Right ventricle myocardium inferior (tissue), 1 donor: ENCODE data around the gene CCDC188. TPM values are rescaled to one million over a fixed set of nuclear protein-coding genes. Genes with fewer than 3 reads are reported as not detected.
A peak's percentile ranks its signal among the peaks of the same experiment; 100 is the strongest.

ENCODE experiments used
- ATAC-seq: fragments of 200-7000 bp; cut with Tn5 transposase; one replicate; pipeline ENCODE4 v1.9.1; 2020; ENCODE audit warnings: mild to moderate bottlenecking, moderate library complexity
- DNase-seq: peaks from one replicate; pipeline ENCODE4 v3.0.0; 2021; ENCODE audit errors: missing footprints
- intact Hi-C: fragments of 100-400 bp; cut with DNase I; formaldehyde crosslinking; loops from one replicate; pipeline ENCODE4 v1.11.0; 2022
- total RNA-seq: library from RNA; stranded (reverse); fragmentation: NEBNext Ultra II Directional; extraction: Animal tissue kit (Norgen Biotek cat#: 25700); gene quantifications from one replicate; pipeline ENCODE4 v1.2.1, GENCODE V29; 2021
- donor health status: DM: no; HTN: yes; CAD: no; lungs with severe emphysema.

Gene CCDC188
- total RNA-seq, 1 donor from 2014 or later: 0.32 TPM

GRCh38 chr22:20139391-20140106 lies 11.3 kb downstream of the CCDC188 start:
- DNase-seq: no peak
- no peak for ATAC-seq
- intact Hi-C loops: no loop called here

- ATAC-seq: peak; percentile 4
- intact Hi-C loops: no loop called here
- no peak for DNase-seq
These were observed 12.0 kb downstream of the CCDC188 start for GRCh38 chr22:20138868-20139267.

- intact Hi-C loops: no loop called here
- DNase-seq (no peak), ATAC-seq (peak; percentile 24)
These were observed 12.5 kb downstream of the CCDC188 start for GRCh38 chr22:20138417-20138738.

- no peak for DNase-seq
- intact Hi-C loops: no loop called here
- ATAC-seq: peak; percentile 73
These were observed 13.0 kb downstream of the CCDC188 start for GRCh38 chr22:20137671-20138416.

GRCh38 chr22:20137113-20137512 lies 13.7 kb downstream of the CCDC188 start:
- no peak for ATAC-seq
- intact Hi-C loops: no loop called here

GRCh38 chr22:20136603-20136873 lies 14.3 kb downstream of the CCDC188 start:
- intact Hi-C loops: no loop called here
- DNase-seq (no peak), ATAC-seq (no peak)

More at GRCh38 chr22:20137113-20137512, 13.7 kb downstream of the CCDC188 start:
- DNase-seq: no peak

- ATAC-seq (no peak), DNase-seq (no peak)
- intact Hi-C loops: no loop called here
These were observed 14.9 kb downstream of the CCDC188 start for GRCh38 chr22:20135806-20136602.

- DNase-seq (no peak), ATAC-seq (no peak)
- intact Hi-C loops: no loop called here
These were observed 15.6 kb downstream of the CCDC188 start for GRCh38 chr22:20135265-20135664.

- DNase-seq: no peak
- intact Hi-C loops: loop anchor here (5.0 kb wide), 1 partner anchor 112 kb away; the partner anchor contains the start of gene TANGO2
- no peak for ATAC-seq
These were observed 16.8 kb downstream of the CCDC188 start for GRCh38 chr22:20133930-20134549.

- DNase-seq (no peak), ATAC-seq (no peak)
- intact Hi-C loops: loop anchor here (5.0 kb wide), 1 partner anchor 110 kb away; the partner anchor contains the start of gene TANGO2
These were observed 18.1 kb downstream of the CCDC188 start for GRCh38 chr22:20132686-20133246.

GRCh38 chr22:20131859-20132685 lies 18.8 kb downstream of the CCDC188 start:
- DNase-seq: peak; percentile 84
- ATAC-seq: no peak
- intact Hi-C loops: loop anchor here (5.0 kb wide), 1 partner anchor 110 kb away; the partner anchor contains the start of gene TANGO2

GRCh38 chr22:20131597-20131858 lies 19.3 kb downstream of the CCDC188 start, which contains the start of gene ZDHHC8:
Gene ZDHHC8, plus strand, starts transcription at chr22:20131804. Its CDS starts 144 bp downstream, at chr22:20131948.
- ATAC-seq (peak; percentile 61), DNase-seq (no peak)
- intact Hi-C loops: loop anchor here (5.0 kb wide), 1 partner anchor 109 kb away; the partner anchor contains the start of gene TANGO2

- peak; percentile 96 for DNase-seq
- intact Hi-C loops: loop anchor here (5.0 kb wide), 1 partner anchor 109 kb away; the partner anchor contains the start of gene TANGO2
- peak; percentile 92 for ATAC-seq
These were observed 19.9 kb downstream of the CCDC188 start for GRCh38 chr22:20130731-20131596.

- intact Hi-C loops: loop anchor here (5.0 kb wide), 1 partner anchor 108 kb away; the partner anchor contains the start of gene TANGO2
These were observed 20.5 kb downstream of the CCDC188 start for GRCh38 chr22:20130319-20130718.

GRCh38 chr22:20129747-20130014 lies 21.2 kb downstream of the CCDC188 start:
- DNase-seq (no peak), ATAC-seq (no peak)
- intact Hi-C loops: loop anchor here (5.0 kb wide), 1 partner anchor 107 kb away; the partner anchor contains the start of gene TANGO2

More at GRCh38 chr22:20130319-20130718, 20.5 kb downstream of the CCDC188 start:
- DNase-seq (no peak), ATAC-seq (no peak)

- no peak for DNase-seq
- no peak for ATAC-seq
- intact Hi-C loops: no loop called here
These were observed 21.7 kb downstream of the CCDC188 start for GRCh38 chr22:20128902-20129746.
